BLaER1 treated with 17β-estradiol and CSF1 and Interleukin-3, amounts not matched to agents 10 nM and 100 nM (cell line): ENCODE measurements around the gene DNAJC1.
"Not testable (repeated sequence)": the region's sequence is repeated elsewhere in the genome, so short reads cannot be mapped to it uniquely, and the experiment has no call there.

Source experiments
- H3K27ac ChIP-seq, 11 experiments: shearing (Covaris generic); formaldehyde crosslinking; 2 replicates each; pipeline ENCODE4 v1.8.1; 2022
- H3K27me3 ChIP-seq, 11 experiments: shearing (Covaris generic); formaldehyde crosslinking; 2 replicates each; pipeline ENCODE4 v1.8.1; 2022
- H3K36me3 ChIP-seq, 11 experiments: shearing (Covaris generic); formaldehyde crosslinking; 2 replicates each; pipeline ENCODE4 v1.8.1; 2022
- H3K4me1 ChIP-seq, 10 experiments: shearing (Covaris generic); formaldehyde crosslinking; 2 replicates each; pipeline ENCODE4 v1.8.1; 2022
- H3K4me2 ChIP-seq, 11 experiments: shearing (Covaris generic); formaldehyde crosslinking; 2 replicates each; pipeline ENCODE4 v1.8.1; 2022
- H3K4me3 ChIP-seq, 10 experiments: shearing (Covaris generic); formaldehyde crosslinking; 2 replicates each; pipeline ENCODE4 v1.8.1; 2022
- H3K9ac ChIP-seq, 11 experiments: shearing (Covaris generic); formaldehyde crosslinking; 2 replicates each; pipeline ENCODE4 v1.8.1; 2022
- H3K9me3 ChIP-seq, 11 experiments: shearing (Covaris generic); formaldehyde crosslinking; replicated peaks in 1 of 11; 2 replicates each; pipeline ENCODE4 v1.8.1; 2022
- H4K20me1 ChIP-seq, 11 experiments: shearing (Covaris generic); formaldehyde crosslinking; 2 replicates each; pipeline ENCODE4 v1.8.1; 2022
- Cebpa-rat ChIP-seq, 11 experiments: shearing (Covaris generic); IDR thresholded peaks; 2 replicates each; pipeline ENCODE4 v1.8.1; 2022

Gene DNAJC1

GRCh38 chr10:21820952-21821351 is 182.6 kb downstream of the DNAJC1 start:
- Histone ChIP-seq H3K4me1 (no peaks in the 10 kb centered on the region), H3K4me2 (no peak overlapping the region), H4K20me1 (no peaks in the 10 kb centered on the region), H3K9ac (no peak overlapping the region), H3K27ac (no peak overlapping the region), H3K9me3 (peaks cover 9 to 24% (median 16%) of the 10 kb centered on the region in 11 experiments), H3K36me3 (peaks cover 0 to 8% (median 0%) of the 10 kb centered on the region in 11 experiments; a peak in 4 of 22 replicates), H3K27me3 (no peaks in the 10 kb centered on the region), H3K4me3 (no peak overlapping the region)
- no peak for TF ChIP-seq Cebpa-rat (IDR thresholded peaks at IDR 0.05)

- Histone ChIP-seq H3K4me1 (peaks cover 0 to 13% (median 8%) of the 10 kb centered on the region in 10 experiments; a peak in 10 of 20 replicates), H3K9me3 (peaks cover 8 to 28% (median 17%) of the 10 kb centered on the region in 11 experiments; a peak in 21 of 22 replicates)
- not testable (repeated sequence) for H4K20me1 ChIP-seq, H3K9ac ChIP-seq, H3K27ac ChIP-seq, H3K36me3 ChIP-seq, H3K27me3 ChIP-seq, H3K4me2 ChIP-seq, H3K4me3 ChIP-seq
Measured at GRCh38 chr10:21818416-21818815, 185.1 kb downstream of the DNAJC1 start.

GRCh38 chr10:21814866-21815265 is 188.7 kb downstream of the DNAJC1 start:
- H3K9ac ChIP-seq, result no peak overlapping the region
- H4K20me1 ChIP-seq, result no peaks in the 10 kb centered on the region
- H3K9me3 ChIP-seq, result peaks cover 8 to 42% (median 20%) of the 10 kb centered on the region in 11 experiments; a peak in 21 of 22 replicates
- H3K4me1 ChIP-seq, result peaks cover 0 to 14% (median 8%) of the 10 kb centered on the region in 10 experiments; a peak in 10 of 20 replicates
- no peak for TF ChIP-seq Cebpa-rat (IDR thresholded peaks at IDR 0.05)
- H3K4me2 ChIP-seq, result peak overlapping the region in 2 of 11 experiments; percentile 37 to 47; a peak in 5 of 22 replicates
- no peak overlapping the region for H3K4me3 ChIP-seq
- no peaks in the 10 kb centered on the region for H3K27me3 ChIP-seq
- H3K27ac ChIP-seq, result peak overlapping the region in 2 of 11 experiments; percentile 64 to 69; a peak in 3 of 22 replicates
- peaks cover 0 to 3% (median 0%) of the 10 kb centered on the region in 11 experiments; a peak in 1 of 22 replicates for H3K36me3 ChIP-seq

- peaks cover 0 to 3% (median 0%) of the 10 kb centered on the region in 11 experiments; a peak in 1 of 22 replicates for H3K36me3 ChIP-seq
- no peak overlapping the region for H3K4me3 ChIP-seq
- H3K4me1 ChIP-seq, result peaks cover 0 to 14% (median 8%) of the 10 kb centered on the region in 10 experiments; a peak in 10 of 20 replicates
- no peaks in the 10 kb centered on the region for H4K20me1 ChIP-seq
- H3K9ac ChIP-seq, result no peak overlapping the region
- H3K4me2 ChIP-seq, result peak overlapping the region in 6 of 11 experiments; percentile 15 to 47 (median 36); a peak in 8 of 22 replicates
- H3K27ac ChIP-seq, result peak overlapping the region in 6 of 11 experiments; percentile 26 to 69 (median 54); a peak in 10 of 22 replicates
- H3K9me3 ChIP-seq, result peaks cover 8 to 42% (median 20%) of the 10 kb centered on the region in 11 experiments; a peak in 21 of 22 replicates
- TF ChIP-seq Cebpa-rat (IDR thresholded peaks at IDR 0.05), result no peak
- H3K27me3 ChIP-seq, result no peaks in the 10 kb centered on the region
Measured at GRCh38 chr10:21813946-21814345, 189.6 kb downstream of the DNAJC1 start.

GRCh38 chr10:21811245-21811585 is 192.3 kb downstream of the DNAJC1 start:
- no peak overlapping the region for H3K27ac ChIP-seq
- H3K9ac ChIP-seq, result no peak overlapping the region
- no peaks in the 10 kb centered on the region for H4K20me1 ChIP-seq
- peaks cover 0 to 14% (median 8%) of the 10 kb centered on the region in 10 experiments; a peak in 10 of 20 replicates for H3K4me1 ChIP-seq
- H3K27me3 ChIP-seq, result no peaks in the 10 kb centered on the region
- peaks cover 0 to 3% (median 0%) of the 10 kb centered on the region in 11 experiments; a peak in 1 of 22 replicates for H3K36me3 ChIP-seq
- no peak overlapping the region for H3K4me3 ChIP-seq
- peaks cover 8 to 39% (median 18%) of the 10 kb centered on the region in 11 experiments; a peak in 21 of 22 replicates for H3K9me3 ChIP-seq
- no peak overlapping the region for H3K4me2 ChIP-seq
- TF ChIP-seq Cebpa-rat (IDR thresholded peaks at IDR 0.05), result no peak

GRCh38 chr10:21810582-21811244 is 192.8 kb downstream of the DNAJC1 start:
- Histone ChIP-seq H3K27ac (no peak overlapping the region), H3K9ac (no peak overlapping the region), H3K36me3 (peaks cover 0 to 3% (median 0%) of the 10 kb centered on the region in 11 experiments; a peak in 1 of 22 replicates), H4K20me1 (no peaks in the 10 kb centered on the region), H3K9me3 (peaks cover 8 to 34% (median 17%) of the 10 kb centered on the region in 11 experiments; a peak in 21 of 22 replicates), H3K4me2 (no peak overlapping the region), H3K27me3 (no peaks in the 10 kb centered on the region), H3K4me1 (peaks cover 0 to 14% (median 8%) of the 10 kb centered on the region in 10 experiments; a peak in 10 of 20 replicates), H3K4me3 (no peak overlapping the region)
- no peak for TF ChIP-seq Cebpa-rat (IDR thresholded peaks at IDR 0.05)

- Histone ChIP-seq H3K27me3 (no peaks in the 10 kb centered on the region), H3K4me2 (no peak overlapping the region), H3K9ac (no peak overlapping the region), H3K27ac (no peak overlapping the region), H3K4me3 (no peak overlapping the region), H3K4me1 (peaks cover 0 to 3% (median 0%) of the 10 kb centered on the region in 10 experiments; a peak in 5 of 20 replicates), H4K20me1 (no peaks in the 10 kb centered on the region), H3K9me3 (peaks cover 0 to 18% (median 4%) of the 10 kb centered on the region in 11 experiments; a peak in 15 of 22 replicates), H3K36me3 (no peaks in the 10 kb centered on the region; a peak in 1 of 22 replicates)
- no peak for TF ChIP-seq Cebpa-rat (IDR thresholded peaks at IDR 0.05)
Measured at GRCh38 chr10:21808550-21808949, 195.0 kb downstream of the DNAJC1 start.

GRCh38 chr10:21807180-21807579 is 196.3 kb downstream of the DNAJC1 start:
- no peak for TF ChIP-seq Cebpa-rat (IDR thresholded peaks at IDR 0.05)
- H3K4me2 ChIP-seq, result no peak overlapping the region
- H3K4me3 ChIP-seq, result no peak overlapping the region
- no peaks in the 10 kb centered on the region for H4K20me1 ChIP-seq
- H3K27ac ChIP-seq, result no peak overlapping the region
- H3K9ac ChIP-seq, result no peak overlapping the region
- no peaks in the 10 kb centered on the region for H3K4me1 ChIP-seq
- no peaks in the 10 kb centered on the region; a peak in 1 of 22 replicates for H3K36me3 ChIP-seq
- H3K9me3 ChIP-seq, result peaks cover 0 to 10% (median 0%) of the 10 kb centered on the region in 11 experiments; a peak in 1 of 22 replicates
- no peaks in the 10 kb centered on the region for H3K27me3 ChIP-seq

- H3K4me1 ChIP-seq, result no peaks in the 10 kb centered on the region
- H4K20me1 ChIP-seq, result no peaks in the 10 kb centered on the region
- H3K4me3 ChIP-seq, result no peak overlapping the region
- H3K9me3 ChIP-seq, result peaks cover 0 to 8% (median 5%) of the 10 kb centered on the region in 11 experiments; a peak in 8 of 22 replicates
- H3K27me3 ChIP-seq, result no peaks in the 10 kb centered on the region
- no peak overlapping the region for H3K27ac ChIP-seq
- no peak for TF ChIP-seq Cebpa-rat (IDR thresholded peaks at IDR 0.05)
- no peaks in the 10 kb centered on the region for H3K36me3 ChIP-seq
- no peak overlapping the region for H3K4me2 ChIP-seq
- H3K9ac ChIP-seq, result no peak overlapping the region
Measured at GRCh38 chr10:21803374-21803773, 200.2 kb downstream of the DNAJC1 start.
